HepG2 (cell line): Measurements from ENCODE around the gene ADPGK. TPM values are rescaled to one million over a fixed set of nuclear protein-coding genes. Genes with fewer than 3 reads are reported as not detected.

Source experiments
- ATAC-seq: fragments of 200-7000 bp; cut with Tn5 transposase; 3 replicates; pipeline ENCODE4 v1.9.1; 2020; ENCODE audit warnings: mild to moderate bottlenecking, moderate library complexity
- BruUV-seq: library from RNA; stranded (reverse); fragments of 400-500 nt; replicated peaks from 2 replicates; lab custom pipeline; 2021; lab: Mats Ljungman, UMichigan
- CTCF ChIA-PET: fragments of 300-600 bp; formaldehyde crosslinking; extraction: SDS; loops from one replicate; lab custom pipeline; 2021; ENCODE audit warnings: low total read pairs, inconsistent platforms, low intra/inter-chr PET ratio; lab: Yijun Ruan, JAX
- POLR2A ChIA-PET: fragments of 350-600 bp; sonication (Branson Sonifier 250); formaldehyde crosslinking; loops from one replicate; lab custom pipeline; 2020; ENCODE audit warnings: antibody characterized with exemption, inconsistent platforms; lab: Yijun Ruan, JAX
- DNase-seq: peaks from one replicate; pipeline ENCODE4 v3.0.0-alpha.2; 2015; ENCODE audit warnings: low spot score
- FAIRE-seq: peaks from 3 replicates; lab custom pipeline; 2011; peaks lifted over from hg19 to GRCh38; lab: Jason Lieb, UNC
- H2AFZ ChIP-seq: one replicate; pipeline ENCODE4 v1.6.1; 2011; ENCODE audit warnings: low read length, inconsistent platforms
- H3K27ac ChIP-seq: fragments of 300-600 bp; 3 replicates; pipeline ENCODE4 v1.8.0; 2011; ENCODE audit warnings: mixed run types, mild to moderate bottlenecking, mixed read lengths, low read length, inconsistent platforms; ENCODE audit not compliant: insufficient read depth; ENCODE audit errors: extremely low read length
- H3K27me3 ChIP-seq, 2 experiments: fragments of 200-600 bp in 1 of 2; 2 replicates in 1 of 2; 3 replicates in 1 of 2; pipeline versions ENCODE4 v1.6.0 to v1.8.0; 2011; ENCODE audit warnings: low read length in 2 of 2, mild to moderate bottlenecking in 2 of 2, moderate library complexity in 2 of 2, inconsistent platforms in 1 of 2; ENCODE audit not compliant: insufficient read depth in 2 of 2, control insufficient read depth in 1 of 2
- H3K36me3 ChIP-seq, 2 experiments: fragments of 200-600 bp in 1 of 2; replicated peaks in 1 of 2; 2 replicates in 1 of 2; 3 replicates in 1 of 2; pipeline versions ENCODE4 v1.5.1 to v1.8.0; 2011; ENCODE audit warnings: low read length in 2 of 2, inconsistent platforms in 1 of 2; ENCODE audit not compliant: insufficient read depth in 2 of 2, control insufficient read depth in 1 of 2
- H3K4me1 ChIP-seq: 2 replicates; pipeline ENCODE4 v1.5.1; 2012; ENCODE audit warnings: low read length, inconsistent platforms; ENCODE audit not compliant: insufficient read depth
- H3K4me2 ChIP-seq: 2 replicates; pipeline ENCODE4 v1.6.0; 2011; ENCODE audit warnings: low read depth, low read length, inconsistent platforms
- H3K4me3 ChIP-seq, 3 experiments: fragments of 200-600 bp in 1 of 3; sonication (generic), shearing (Covaris generic) in 1 of 3; replicated peaks in 1 of 3; 2 replicates each; pipeline ENCODE4 v1.5.1; 2011 to 2016; ENCODE audit warnings: low read length in 3 of 3, inconsistent platforms in 2 of 3, low read depth in 2 of 3, mild to moderate bottlenecking in 2 of 3, control low read depth in 1 of 3, mixed read lengths in 1 of 3; ENCODE audit not compliant: insufficient read depth in 1 of 3
- H3K79me2 ChIP-seq: one replicate; pipeline ENCODE4 v1.6.1; 2011; ENCODE audit warnings: low read length, inconsistent platforms; ENCODE audit not compliant: insufficient read depth
- H3K9ac ChIP-seq: 2 replicates; pipeline ENCODE4 v1.6.0; 2011; ENCODE audit warnings: mild to moderate bottlenecking, low read depth, low read length, inconsistent platforms; ENCODE audit not compliant: insufficient read depth
- H3K9me3 ChIP-seq: 2 replicates; pipeline ENCODE4 v1.5.1; 2012; ENCODE audit warnings: mild to moderate bottlenecking, low read length
- H4K20me1 ChIP-seq: 2 replicates; pipeline ENCODE4 v1.6.0; 2011; ENCODE audit warnings: inconsistent platforms, mild to moderate bottlenecking, low read length, moderate library complexity; ENCODE audit not compliant: insufficient read depth
- GTF2F1 ChIP-seq: fragments of 150-350 bp; IDR thresholded peaks from 2 replicates; pipeline ENCODE4 v1.6.1; 2014; ENCODE audit warnings: low read length
- GTF3A ChIP-seq: sonication (generic); formaldehyde crosslinking; conservative IDR thresholded peaks from 2 replicates; pipeline ENCODE4 v1.4.0; 2020; ENCODE audit warnings: mild to moderate bottlenecking, missing genetic modification reagents
- KLF15 ChIP-seq: sonication (generic); formaldehyde crosslinking; IDR thresholded peaks from 2 replicates; pipeline ENCODE4 v1.8.1; 2023; ENCODE audit warnings: borderline replicate concordance, mild to moderate bottlenecking, inconsistent platforms, missing genetic modification reagents, mixed read lengths
- NR2F1 ChIP-seq, 2 experiments: fragments of 450-650 bp in 1 of 2; formaldehyde crosslinking in 1 of 2; IDR thresholded peaks; 2 replicates each; pipeline versions ENCODE4 v1.5.0 to v1.6.1; 2016 to 2020; ENCODE audit warnings: mild to moderate bottlenecking in 1 of 2, missing compliant biosample characterization in 1 of 2, missing genetic modification reagents in 1 of 2, moderate library complexity in 1 of 2
- PAWR ChIP-seq: sonication (generic); formaldehyde crosslinking; IDR thresholded peaks from 2 replicates; pipeline ENCODE4 v1.4.0; 2020; ENCODE audit warnings: missing genetic modification reagents, mild to moderate bottlenecking, borderline replicate concordance
- PAX8 ChIP-seq: sonication (generic); formaldehyde crosslinking; IDR thresholded peaks from 2 replicates; pipeline ENCODE4 v1.8.0; 2022; ENCODE audit warnings: mild to moderate bottlenecking, missing genetic modification reagents, borderline replicate concordance
- POLR2AphosphoS5 ChIP-seq: IDR thresholded peaks from 2 replicates; pipeline ENCODE4 v1.6.1; 2012; ENCODE audit warnings: low read depth, low read length
- YEATS4 ChIP-seq: sonication (generic); formaldehyde crosslinking; IDR thresholded peaks from 2 replicates; pipeline ENCODE4 v1.4.0; 2020; ENCODE audit warnings: missing genetic modification reagents, borderline replicate concordance
- WGBS: methylation state at CpG from one replicate; pipeline ENCODE4 v1.1.6; 2017; ENCODE audit warnings: low lambda C conversion rate; 5-methylcytosine and 5-hydroxymethylcytosine counted together
- in situ Hi-C: cut with HindIII; loops from 2 replicates; pipeline ENCODE4 v1.10.0; 2017; ENCODE audit warnings: low pct_unique_long_range_greater_than_20kb; ENCODE audit not compliant: extremely low pct_ligation_motif_present
- intact Hi-C: fragments of 100-400 bp; cut with micrococcal nuclease; formaldehyde crosslinking; loops from one replicate; pipeline ENCODE4 v1.10.0; 2022; ENCODE audit not compliant: unreplicated experiment
- polyA plus RNA-seq, 8 experiments: library from polyadenylated mRNA; depleted of rRNA in 3 of 8; stranded (reverse) in 7 of 8; unstranded in 1 of 8; fragments of >200 nt; fragmentation: Illumina TruSeq in 4 of 8; extraction: Trizol in 4 of 8; gene quantifications; 2 replicates each; pipeline versions ENCODE4 v1.2.1 to v1.2.3, GENCODE V29; 2011 to 2016; ENCODE audit warnings: low read depth in 4 of 8, missing spikeins in 1 of 8, mixed read lengths in 1 of 8; ENCODE audit not compliant: insufficient read depth in 1 of 8
- total RNA-seq, 5 experiments: library from RNA; depleted of rRNA; stranded (reverse); fragments of >200 nt; fragmentation: Illumina TruSeq; extraction: Trizol; gene quantifications; 2 replicates each; pipeline ENCODE4 v1.2.3, GENCODE V29; 2016; ENCODE audit warnings: low read depth in 1 of 5
- TF ChIP-seq, protein P1 (sequence below): sonication (generic); formaldehyde crosslinking; IDR thresholded peaks from 2 replicates; pipeline ENCODE4 v1.9.0; 2021; ENCODE audit warnings: missing genetic modification reagents, mild to moderate bottlenecking, borderline replicate concordance
- TF ChIP-seq, protein P2 (sequence below): sonication (generic); formaldehyde crosslinking; IDR thresholded peaks from 2 replicates; pipeline ENCODE4 v1.5.0; 2020; ENCODE audit warnings: mild to moderate bottlenecking, missing genetic modification reagents
- TF ChIP-seq, protein P3 (sequence below): sonication (generic); formaldehyde crosslinking; IDR thresholded peaks from 2 replicates; pipeline ENCODE4 v1.5.1; 2020; ENCODE audit warnings: missing genetic modification reagents, mild to moderate bottlenecking, borderline replicate concordance
- TF ChIP-seq, protein P4 (sequence below): sonication (generic); formaldehyde crosslinking; IDR thresholded peaks from 2 replicates; pipeline ENCODE4 v1.5.0; 2020; ENCODE audit warnings: mild to moderate bottlenecking, missing genetic modification reagents, borderline replicate concordance

Gene ADPGK
- total and polyA plus RNA-seq, 2 of the 13 experiments (the other 11 are each of a cell fraction or from before 2014, with no cell fraction given) = 61.6 to 67.5 TPM

DNA sequence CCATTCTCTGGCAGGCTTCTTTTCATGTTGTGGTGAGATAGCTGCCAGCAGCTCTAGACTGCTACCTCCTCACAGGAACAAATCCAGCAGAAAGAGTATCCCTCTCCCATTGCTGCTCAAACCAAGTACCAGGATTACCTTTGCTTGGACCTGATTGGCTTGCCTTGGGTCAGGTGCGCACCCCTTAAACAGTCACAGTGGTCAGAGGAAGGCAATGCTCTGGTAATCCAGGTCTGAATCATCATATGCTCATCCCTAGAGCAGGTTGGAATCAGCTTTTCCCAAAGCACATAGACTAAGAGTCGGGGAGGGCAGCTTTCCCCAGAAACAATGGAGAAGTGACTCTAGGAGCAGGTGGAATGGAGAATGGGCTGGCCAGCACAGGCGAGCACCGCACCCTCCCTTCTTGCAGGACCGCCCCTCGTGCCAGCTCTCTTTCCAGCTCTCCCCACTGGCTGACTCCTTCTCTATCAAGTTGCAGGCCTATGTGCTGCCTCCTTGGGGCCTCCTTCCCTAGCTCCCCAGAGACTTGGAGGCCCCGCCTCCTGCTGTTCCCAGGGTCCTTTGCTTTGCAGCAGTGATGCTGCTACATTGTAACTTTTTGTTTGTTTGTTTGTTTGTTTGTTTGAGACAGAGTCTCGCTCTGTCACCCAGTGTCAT lies 29.9 kb upstream of the ADPGK start:
- H3K4me2 ChIP-seq = no peak overlapping the region
- CTCF ChIA-PET = no interaction called here
- FAIRE-seq (no peak), DNase-seq (no peak), ATAC-seq (no peak)
- no peaks in the 10 kb centered on the region for H3K4me1 ChIP-seq
- no peak overlapping the region for H2AFZ ChIP-seq
- H3K4me3 ChIP-seq = no peak overlapping the region
- intact Hi-C loops (no loop called here), in situ Hi-C loops (no loop called here)
- no peaks in the 10 kb centered on the region for H4K20me1 ChIP-seq
- POLR2A ChIA-PET = no interaction called here
- H3K27me3 ChIP-seq = peaks cover 4 to 35% of the 10 kb centered on the region in 2 experiments; a peak in 4 of 5 replicates
- H3K27ac ChIP-seq = no peak overlapping the region
- H3K9ac ChIP-seq = no peak overlapping the region
- H3K79me2 ChIP-seq = no peaks in the 10 kb centered on the region
- WGBS = 6% methylated on average over 6 of the region's 8 CpGs
- no peaks in the 10 kb centered on the region for H3K9me3 ChIP-seq
- no TSS peak for BruUV-seq
- H3K36me3 ChIP-seq = no peaks in the 10 kb centered on the region
- TF ChIP-seq NR2F1 (CRISPR knock-in tag; IDR thresholded peaks at IDR 0.05) = no peak
- TF ChIP-seq, protein P1, sequence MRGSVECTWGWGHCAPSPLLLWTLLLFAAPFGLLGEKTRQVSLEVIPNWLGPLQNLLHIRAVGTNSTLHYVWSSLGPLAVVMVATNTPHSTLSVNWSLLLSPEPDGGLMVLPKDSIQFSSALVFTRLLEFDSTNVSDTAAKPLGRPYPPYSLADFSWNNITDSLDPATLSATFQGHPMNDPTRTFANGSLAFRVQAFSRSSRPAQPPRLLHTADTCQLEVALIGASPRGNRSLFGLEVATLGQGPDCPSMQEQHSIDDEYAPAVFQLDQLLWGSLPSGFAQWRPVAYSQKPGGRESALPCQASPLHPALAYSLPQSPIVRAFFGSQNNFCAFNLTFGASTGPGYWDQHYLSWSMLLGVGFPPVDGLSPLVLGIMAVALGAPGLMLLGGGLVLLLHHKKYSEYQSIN (CRISPR knock-in tag) = no peak
- TF ChIP-seq, protein P2, sequence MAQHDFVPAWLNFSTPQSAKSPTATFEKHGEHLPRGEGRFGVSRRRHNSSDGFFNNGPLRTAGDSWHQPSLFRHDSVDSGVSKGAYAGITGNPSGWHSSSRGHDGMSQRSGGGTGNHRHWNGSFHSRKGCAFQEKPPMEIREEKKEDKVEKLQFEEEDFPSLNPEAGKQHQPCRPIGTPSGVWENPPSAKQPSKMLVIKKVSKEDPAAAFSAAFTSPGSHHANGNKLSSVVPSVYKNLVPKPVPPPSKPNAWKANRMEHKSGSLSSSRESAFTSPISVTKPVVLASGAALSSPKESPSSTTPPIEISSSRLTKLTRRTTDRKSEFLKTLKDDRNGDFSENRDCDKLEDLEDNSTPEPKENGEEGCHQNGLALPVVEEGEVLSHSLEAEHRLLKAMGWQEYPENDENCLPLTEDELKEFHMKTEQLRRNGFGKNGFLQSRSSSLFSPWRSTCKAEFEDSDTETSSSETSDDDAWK (CRISPR knock-in tag) = no peak
- TF ChIP-seq, protein P3, sequence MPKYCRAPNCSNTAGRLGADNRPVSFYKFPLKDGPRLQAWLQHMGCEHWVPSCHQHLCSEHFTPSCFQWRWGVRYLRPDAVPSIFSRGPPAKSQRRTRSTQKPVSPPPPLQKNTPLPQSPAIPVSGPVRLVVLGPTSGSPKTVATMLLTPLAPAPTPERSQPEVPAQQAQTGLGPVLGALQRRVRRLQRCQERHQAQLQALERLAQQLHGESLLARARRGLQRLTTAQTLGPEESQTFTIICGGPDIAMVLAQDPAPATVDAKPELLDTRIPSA (CRISPR knock-in tag) = no peak
- no peak for TF ChIP-seq YEATS4
- TF ChIP-seq KLF15 (CRISPR knock-in tag) = no peak
- TF ChIP-seq GTF2F1 = no peak
- TF ChIP-seq PAX8 (CRISPR knock-in tag) = no peak
- TF ChIP-seq POLR2AphosphoS5 = no peak
- TF ChIP-seq, protein P4, sequence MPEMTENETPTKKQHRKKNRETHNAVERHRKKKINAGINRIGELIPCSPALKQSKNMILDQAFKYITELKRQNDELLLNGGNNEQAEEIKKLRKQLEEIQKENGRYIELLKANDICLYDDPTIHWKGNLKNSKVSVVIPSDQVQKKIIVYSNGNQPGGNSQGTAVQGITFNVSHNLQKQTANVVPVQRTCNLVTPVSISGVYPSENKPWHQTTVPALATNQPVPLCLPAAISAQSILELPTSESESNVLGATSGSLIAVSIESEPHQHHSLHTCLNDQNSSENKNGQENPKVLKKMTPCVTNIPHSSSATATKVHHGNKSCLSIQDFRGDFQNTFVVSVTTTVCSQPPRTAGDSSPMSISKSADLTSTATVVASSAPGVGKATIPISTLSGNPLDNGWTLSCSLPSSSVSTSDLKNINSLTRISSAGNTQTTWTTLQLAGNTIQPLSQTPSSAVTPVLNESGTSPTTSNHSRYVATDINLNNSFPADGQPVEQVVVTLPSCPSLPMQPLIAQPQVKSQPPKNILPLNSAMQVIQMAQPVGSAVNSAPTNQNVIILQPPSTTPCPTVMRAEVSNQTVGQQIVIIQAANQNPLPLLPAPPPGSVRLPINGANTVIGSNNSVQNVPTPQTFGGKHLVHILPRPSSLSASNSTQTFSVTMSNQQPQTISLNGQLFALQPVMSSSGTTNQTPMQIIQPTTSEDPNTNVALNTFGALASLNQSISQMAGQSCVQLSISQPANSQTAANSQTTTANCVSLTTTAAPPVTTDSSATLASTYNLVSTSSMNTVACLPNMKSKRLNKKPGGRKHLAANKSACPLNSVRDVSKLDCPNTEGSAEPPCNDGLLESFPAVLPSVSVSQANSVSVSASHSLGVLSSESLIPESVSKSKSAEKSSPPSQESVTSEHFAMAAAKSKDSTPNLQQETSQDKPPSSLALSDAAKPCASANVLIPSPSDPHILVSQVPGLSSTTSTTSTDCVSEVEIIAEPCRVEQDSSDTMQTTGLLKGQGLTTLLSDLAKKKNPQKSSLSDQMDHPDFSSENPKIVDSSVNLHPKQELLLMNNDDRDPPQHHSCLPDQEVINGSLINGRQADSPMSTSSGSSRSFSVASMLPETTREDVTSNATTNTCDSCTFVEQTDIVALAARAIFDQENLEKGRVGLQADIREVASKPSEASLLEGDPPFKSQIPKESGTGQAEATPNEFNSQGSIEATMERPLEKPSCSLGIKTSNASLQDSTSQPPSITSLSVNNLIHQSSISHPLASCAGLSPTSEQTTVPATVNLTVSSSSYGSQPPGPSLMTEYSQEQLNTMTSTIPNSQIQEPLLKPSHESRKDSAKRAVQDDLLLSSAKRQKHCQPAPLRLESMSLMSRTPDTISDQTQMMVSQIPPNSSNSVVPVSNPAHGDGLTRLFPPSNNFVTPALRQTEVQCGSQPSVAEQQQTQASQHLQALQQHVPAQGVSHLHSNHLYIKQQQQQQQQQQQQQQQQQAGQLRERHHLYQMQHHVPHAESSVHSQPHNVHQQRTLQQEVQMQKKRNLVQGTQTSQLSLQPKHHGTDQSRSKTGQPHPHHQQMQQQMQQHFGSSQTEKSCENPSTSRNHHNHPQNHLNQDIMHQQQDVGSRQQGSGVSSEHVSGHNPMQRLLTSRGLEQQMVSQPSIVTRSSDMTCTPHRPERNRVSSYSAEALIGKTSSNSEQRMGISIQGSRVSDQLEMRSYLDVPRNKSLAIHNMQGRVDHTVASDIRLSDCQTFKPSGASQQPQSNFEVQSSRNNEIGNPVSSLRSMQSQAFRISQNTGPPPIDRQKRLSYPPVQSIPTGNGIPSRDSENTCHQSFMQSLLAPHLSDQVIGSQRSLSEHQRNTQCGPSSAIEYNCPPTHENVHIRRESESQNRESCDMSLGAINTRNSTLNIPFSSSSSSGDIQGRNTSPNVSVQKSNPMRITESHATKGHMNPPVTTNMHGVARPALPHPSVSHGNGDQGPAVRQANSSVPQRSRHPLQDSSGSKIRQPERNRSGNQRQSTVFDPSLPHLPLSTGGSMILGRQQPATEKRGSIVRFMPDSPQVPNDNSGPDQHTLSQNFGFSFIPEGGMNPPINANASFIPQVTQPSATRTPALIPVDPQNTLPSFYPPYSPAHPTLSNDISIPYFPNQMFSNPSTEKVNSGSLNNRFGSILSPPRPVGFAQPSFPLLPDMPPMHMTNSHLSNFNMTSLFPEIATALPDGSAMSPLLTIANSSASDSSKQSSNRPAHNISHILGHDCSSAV (CRISPR knock-in tag) = no peak
- TF ChIP-seq PAWR (CRISPR knock-in tag) = no peak
- no peak for TF ChIP-seq GTF3A
